Measurements from ENCODE around the gene ZBTB7C.

Gene ZBTB7C

DNA sequence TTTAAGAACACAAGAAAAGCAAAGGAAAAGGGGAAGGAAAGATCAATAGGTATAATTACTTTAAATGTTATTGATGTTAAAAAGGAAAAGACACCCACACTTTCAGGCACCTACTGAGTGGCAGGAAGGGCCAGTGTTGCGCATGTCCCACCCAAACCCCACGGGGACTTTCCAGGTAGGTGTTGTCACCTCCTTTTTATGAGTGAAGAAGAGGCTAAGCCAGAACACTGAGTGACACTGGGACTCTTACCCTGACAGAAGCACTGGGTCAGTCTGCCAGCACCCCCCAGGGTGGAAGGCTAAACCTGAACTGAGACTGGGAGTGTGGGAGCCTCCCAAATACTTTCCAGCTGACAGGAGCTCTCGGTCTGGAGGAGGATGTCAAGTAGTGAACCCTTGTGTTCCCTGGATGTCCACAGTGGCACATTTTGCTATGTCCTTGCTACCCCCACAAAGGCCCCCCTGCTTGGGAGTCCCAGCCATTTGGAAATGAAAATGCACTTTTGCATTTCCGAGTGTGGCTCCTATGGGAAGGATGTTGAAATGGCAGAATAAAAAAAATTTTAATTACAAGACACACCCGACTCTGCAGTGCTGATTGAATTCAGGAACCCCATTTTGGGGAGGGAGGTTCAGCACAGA, 387.8 kb downstream of the ZBTB7C start:
- no peak overlapping the region for H3K4me3 ChIP-seq (ENCODE audit: low read length)
- TF ChIP-seq, protein P1, sequence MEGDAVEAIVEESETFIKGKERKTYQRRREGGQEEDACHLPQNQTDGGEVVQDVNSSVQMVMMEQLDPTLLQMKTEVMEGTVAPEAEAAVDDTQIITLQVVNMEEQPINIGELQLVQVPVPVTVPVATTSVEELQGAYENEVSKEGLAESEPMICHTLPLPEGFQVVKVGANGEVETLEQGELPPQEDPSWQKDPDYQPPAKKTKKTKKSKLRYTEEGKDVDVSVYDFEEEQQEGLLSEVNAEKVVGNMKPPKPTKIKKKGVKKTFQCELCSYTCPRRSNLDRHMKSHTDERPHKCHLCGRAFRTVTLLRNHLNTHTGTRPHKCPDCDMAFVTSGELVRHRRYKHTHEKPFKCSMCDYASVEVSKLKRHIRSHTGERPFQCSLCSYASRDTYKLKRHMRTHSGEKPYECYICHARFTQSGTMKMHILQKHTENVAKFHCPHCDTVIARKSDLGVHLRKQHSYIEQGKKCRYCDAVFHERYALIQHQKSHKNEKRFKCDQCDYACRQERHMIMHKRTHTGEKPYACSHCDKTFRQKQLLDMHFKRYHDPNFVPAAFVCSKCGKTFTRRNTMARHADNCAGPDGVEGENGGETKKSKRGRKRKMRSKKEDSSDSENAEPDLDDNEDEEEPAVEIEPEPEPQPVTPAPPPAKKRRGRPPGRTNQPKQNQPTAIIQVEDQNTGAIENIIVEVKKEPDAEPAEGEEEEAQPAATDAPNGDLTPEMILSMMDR (conservative IDR thresholded peaks at IDR 0.05; ENCODE audit: low read depth, low read length), result no peak
- no peak for DNase-seq (ENCODE audit: low read depth)

DNA sequence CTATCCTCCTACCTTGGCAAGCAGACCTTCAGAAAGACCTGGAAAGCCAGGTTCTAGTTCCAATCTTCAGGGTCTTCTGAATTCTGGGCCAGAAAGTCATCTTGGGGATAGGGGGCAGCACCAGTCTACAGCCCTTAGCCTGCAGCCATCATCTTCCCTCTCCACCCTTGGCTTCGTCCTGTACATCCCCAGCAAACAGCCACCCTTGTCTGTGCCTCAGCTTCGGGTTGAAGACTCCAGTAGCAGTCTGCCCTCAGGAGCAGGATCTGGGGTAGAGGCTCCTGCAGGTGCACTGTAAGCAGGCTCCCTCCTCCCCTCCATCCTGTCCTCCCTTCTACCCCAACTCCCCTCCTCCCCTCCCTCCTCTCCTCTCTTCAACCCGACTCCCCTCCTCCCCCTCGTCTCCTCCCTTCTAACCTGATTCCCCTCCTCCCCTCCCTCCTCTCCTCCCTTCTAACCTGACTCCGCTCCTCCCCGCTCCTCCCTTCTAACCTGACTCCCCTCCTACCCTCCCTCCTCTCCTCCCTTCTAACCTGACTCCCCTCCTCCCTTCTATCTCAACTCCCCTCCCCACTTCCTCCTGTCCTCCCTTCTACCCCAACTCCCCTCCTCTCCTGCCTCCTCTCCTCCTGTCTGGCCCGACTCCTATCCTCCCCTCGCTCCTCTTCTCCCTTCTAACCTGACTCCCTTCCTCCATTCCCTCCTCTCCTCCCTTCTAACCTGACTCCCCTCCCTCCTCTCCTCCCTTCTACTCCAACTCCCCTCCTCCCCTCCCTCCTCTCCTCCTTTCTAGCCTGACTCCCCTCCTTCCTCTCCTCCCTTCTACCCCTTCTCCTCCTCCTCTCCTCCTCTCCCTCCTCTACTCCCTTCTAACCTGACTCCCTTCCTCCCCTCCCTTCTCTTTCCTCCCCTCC, 388.6 kb downstream of the ZBTB7C start:
- TF ChIP-seq, protein P1 (conservative IDR thresholded peaks at IDR 0.05; ENCODE audit: low read depth, low read length), result no peak
- DNase-seq (ENCODE audit: low read depth), result no peak
- H3K4me3 ChIP-seq (ENCODE audit: low read length), result no peak overlapping the region

DNA sequence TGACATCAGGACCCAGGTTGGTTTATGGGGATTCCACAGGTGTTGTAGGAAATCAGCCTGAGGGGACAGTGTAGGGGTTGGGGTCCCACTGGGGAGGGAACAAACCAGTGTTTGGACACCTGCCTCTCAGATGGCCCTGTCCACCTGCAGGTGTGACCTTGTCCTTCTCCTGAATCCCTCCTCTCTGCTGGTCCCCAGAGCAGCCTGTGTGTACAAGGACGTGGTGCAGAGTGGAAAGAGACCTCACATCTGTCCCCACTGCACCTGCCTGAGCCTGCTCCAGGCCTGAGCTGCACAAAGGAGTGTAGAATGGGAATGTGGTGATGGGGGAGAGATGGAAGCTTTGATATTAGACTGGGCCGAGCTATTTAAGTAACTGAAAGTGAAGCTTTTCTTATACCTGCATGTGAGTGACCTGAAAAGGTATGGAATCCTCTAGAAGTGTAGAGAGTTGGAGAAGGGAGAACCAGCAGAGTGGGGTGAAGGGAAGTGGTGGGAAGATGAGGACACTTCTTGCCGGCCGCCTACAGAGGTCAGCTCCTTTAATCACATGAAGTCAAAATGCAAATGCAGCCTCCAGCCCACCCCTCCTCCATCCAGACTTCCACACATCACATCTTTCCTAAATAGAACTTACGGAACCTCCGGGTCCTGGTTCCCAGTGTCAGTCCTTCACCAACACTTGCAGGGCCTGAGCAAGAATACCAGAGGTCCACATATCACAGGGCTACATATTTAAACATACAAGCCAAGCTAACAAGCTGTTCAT, 389.4 kb downstream of the ZBTB7C start:
- no peak for DNase-seq (ENCODE audit: low read depth)
- H3K4me3 ChIP-seq (ENCODE audit: low read length), result no peak overlapping the region
- TF ChIP-seq, protein P1 (conservative IDR thresholded peaks at IDR 0.05; ENCODE audit: low read depth, low read length), result no peak

DNA sequence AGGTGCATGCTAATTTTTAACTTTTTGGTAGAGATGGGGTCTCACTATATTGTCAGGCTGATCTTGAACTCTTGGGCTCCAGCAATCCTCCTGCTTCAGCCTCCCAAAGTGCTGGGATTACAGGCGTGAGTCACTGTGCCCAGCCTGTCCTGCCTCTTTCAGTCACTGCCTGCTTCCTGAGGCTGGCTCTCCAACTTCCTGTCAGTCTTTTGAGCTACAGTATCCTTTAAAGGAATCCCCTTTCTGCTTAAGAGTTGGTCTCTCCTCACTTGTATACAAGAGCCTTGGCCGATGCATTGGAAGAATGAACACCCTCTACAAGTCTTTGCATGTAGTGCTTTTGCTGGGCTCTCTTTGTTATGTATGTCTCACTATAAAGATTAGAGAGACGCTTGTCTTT, 390.3 kb downstream of the ZBTB7C start:
- DNase-seq (ENCODE audit: low read depth), result no peak
- TF ChIP-seq, protein P1 (conservative IDR thresholded peaks at IDR 0.05; ENCODE audit: low read depth, low read length), result no peak
- no peak overlapping the region for H3K4me3 ChIP-seq (ENCODE audit: low read length)

DNA sequence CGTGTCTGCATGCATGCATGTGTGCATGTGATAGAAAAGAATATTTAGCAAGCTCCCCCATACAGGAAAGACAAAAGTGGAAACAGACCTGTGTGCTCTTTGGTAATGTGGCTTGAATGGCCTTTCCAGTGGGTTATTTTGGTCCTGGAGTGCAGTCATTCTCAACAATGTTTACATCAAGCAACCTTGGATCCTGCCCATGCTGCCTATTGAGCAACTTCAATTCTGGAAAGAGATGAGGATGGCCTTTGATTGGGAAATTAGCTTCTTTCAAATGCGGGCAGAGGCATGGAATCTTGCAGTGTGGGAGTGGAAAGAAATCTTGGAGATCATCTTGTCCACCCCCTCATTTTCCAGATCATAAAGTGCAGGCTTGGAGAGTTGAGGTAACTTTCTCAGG, 391.5 kb downstream of the ZBTB7C start:
- H3K4me3 ChIP-seq (ENCODE audit: low read length), result no peak overlapping the region
- TF ChIP-seq, protein P1 (conservative IDR thresholded peaks at IDR 0.05; ENCODE audit: low read depth, low read length), result no peak
- DNase-seq (ENCODE audit: low read depth), result no peak

DNA sequence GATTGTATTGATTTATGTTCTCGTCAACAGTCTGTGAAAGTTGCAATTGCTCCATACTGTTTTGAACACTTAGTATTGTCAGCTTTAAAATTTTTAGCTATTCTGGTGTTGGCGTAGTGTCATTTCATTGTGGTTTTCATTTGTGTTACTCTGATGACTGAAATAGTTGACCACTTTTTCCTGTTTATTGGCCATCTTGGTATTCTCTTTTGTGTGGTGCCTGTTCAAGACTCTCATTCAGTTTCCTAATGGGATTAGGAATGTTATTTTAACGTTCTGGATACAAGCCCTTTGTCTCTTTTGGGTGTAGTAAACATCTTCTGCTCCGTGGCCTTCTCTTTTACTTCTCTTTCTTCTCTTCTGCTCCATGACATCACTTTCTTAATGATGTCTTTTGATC, 396.0 kb downstream of the ZBTB7C start:
- no peak for DNase-seq (ENCODE audit: low read depth)
- no peak overlapping the region for H3K4me3 ChIP-seq (ENCODE audit: low read length)
- TF ChIP-seq, protein P1 (conservative IDR thresholded peaks at IDR 0.05; ENCODE audit: low read depth, low read length), result no peak
